HCT116 (cell line): Measurements from ENCODE around the gene SIPA1L3.

Experiments
- CTCF ChIP-seq, 3 experiments: fragments of 200-600 bp in 1 of 3; sonication (generic) in 1 of 3; IDR thresholded peaks in 2 of 3; conservative IDR thresholded peaks in 1 of 3; 2 replicates each; pipeline ENCODE4 v1.5.1; 2012 to 2017; ENCODE audit warnings: low read depth in 2 of 3, low read length in 2 of 3, antibody characterized with exemption in 1 of 3, borderline replicate concordance in 1 of 3, control low read depth in 1 of 3, mild to moderate bottlenecking in 1 of 3, mixed read lengths in 1 of 3, mixed run types in 1 of 3, moderate library complexity in 1 of 3; ENCODE audit not compliant: insufficient read depth in 1 of 3
- EGR1 ChIP-seq: IDR thresholded peaks from 2 replicates; pipeline ENCODE4 v1.6.1; 2012; ENCODE audit warnings: low read depth
- EZH2 ChIP-seq: fragments of 200-600 bp; sonication (generic); IDR thresholded peaks from 2 replicates; pipeline ENCODE4 v1.6.1; 2017; ENCODE audit warnings: antibody characterized with exemption, mixed run types
- POLR2A ChIP-seq: IDR thresholded peaks from 2 replicates; pipeline ENCODE4 v1.7.0; 2011; ENCODE audit warnings: borderline replicate concordance; ENCODE audit not compliant: insufficient read depth, insufficient read length; ENCODE audit errors: extremely low read depth
- POLR2AphosphoS5 ChIP-seq: IDR thresholded peaks from 2 replicates; pipeline ENCODE4 v1.6.1; 2011; ENCODE audit warnings: mild to moderate bottlenecking, low read depth, low read length, moderate library complexity
- YY1 ChIP-seq: IDR thresholded peaks from 2 replicates; pipeline ENCODE4 v1.6.1; 2011; ENCODE audit warnings: low read length, low read depth, moderate library complexity, mild to moderate bottlenecking; ENCODE audit not compliant: insufficient replicate concordance; ENCODE audit errors: extremely low read depth
- ZNF274 ChIP-seq: fragments of 200-500 bp; sonication (Bioruptor generic); IDR thresholded peaks from 2 replicates; pipeline ENCODE4 v1.6.1; 2014; ENCODE audit warnings: mild to moderate bottlenecking, low read depth, low read length, inconsistent platforms
- TF ChIP-seq, protein P1 (sequence below): IDR thresholded peaks from 2 replicates; pipeline ENCODE4 v1.6.1; 2012; ENCODE audit warnings: low read depth

DNA sequence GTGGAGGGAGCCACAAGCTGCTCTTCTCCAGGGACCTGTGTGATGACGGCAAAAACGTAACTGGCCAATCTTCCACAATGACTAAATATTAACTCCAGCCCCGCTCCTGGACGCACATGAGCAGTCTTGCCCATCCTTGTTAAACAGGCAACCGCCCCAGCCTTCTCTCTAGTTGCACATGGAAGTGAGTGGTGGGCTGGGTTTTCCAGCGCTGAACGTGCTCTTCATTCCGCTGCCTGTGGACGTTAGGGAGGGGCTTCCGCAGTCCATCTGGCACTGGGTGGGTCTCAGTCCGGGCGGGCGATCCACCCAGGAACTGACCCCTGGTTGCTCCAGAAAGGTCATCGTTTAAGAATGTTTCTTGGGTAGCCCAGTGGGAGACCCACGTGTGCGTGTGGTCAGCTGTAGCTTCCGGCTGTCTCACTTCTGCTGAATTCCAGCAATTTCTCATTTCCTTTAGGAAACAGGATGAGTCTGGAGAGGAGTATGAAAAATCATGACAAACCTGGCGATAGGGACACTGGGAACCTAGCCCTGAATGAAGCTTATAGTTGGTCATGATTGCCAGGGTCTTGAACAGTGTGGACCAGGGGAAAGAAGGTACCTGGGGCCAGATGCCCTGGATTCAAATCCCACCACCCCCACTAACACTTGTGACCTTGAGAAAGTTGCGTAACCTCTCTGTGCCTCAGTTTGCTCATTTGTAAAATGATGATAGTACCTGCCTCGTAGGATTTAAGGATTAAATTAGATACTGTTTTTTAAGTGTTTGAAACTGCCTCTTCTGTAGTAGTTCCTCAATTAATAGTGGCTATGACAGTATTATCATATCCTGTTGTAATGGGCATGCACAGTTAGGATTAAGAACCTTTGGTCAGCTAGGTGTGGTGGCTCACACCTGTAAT, 92.6 kb downstream of the SIPA1L3 start:
- TF ChIP-seq POLR2A (no peak), CTCF (IDR thresholded peaks at IDR 0.05 in 2 of 3, conservative IDR thresholded peaks at IDR 0.05 in 1 of 3; ENCODE audit: borderline replicate concordance in 1 of 3, insufficient read depth in 1 of 3, low read depth in 2 of 3, low read length in 2 of 3) (no peak), EZH2 (no peak), EGR1 (no peak), YY1 (no peak), POLR2AphosphoS5 (no peak; the same call in 1 of the 2 replicates), ZNF274 (no peak)
- TF ChIP-seq, protein P1, sequence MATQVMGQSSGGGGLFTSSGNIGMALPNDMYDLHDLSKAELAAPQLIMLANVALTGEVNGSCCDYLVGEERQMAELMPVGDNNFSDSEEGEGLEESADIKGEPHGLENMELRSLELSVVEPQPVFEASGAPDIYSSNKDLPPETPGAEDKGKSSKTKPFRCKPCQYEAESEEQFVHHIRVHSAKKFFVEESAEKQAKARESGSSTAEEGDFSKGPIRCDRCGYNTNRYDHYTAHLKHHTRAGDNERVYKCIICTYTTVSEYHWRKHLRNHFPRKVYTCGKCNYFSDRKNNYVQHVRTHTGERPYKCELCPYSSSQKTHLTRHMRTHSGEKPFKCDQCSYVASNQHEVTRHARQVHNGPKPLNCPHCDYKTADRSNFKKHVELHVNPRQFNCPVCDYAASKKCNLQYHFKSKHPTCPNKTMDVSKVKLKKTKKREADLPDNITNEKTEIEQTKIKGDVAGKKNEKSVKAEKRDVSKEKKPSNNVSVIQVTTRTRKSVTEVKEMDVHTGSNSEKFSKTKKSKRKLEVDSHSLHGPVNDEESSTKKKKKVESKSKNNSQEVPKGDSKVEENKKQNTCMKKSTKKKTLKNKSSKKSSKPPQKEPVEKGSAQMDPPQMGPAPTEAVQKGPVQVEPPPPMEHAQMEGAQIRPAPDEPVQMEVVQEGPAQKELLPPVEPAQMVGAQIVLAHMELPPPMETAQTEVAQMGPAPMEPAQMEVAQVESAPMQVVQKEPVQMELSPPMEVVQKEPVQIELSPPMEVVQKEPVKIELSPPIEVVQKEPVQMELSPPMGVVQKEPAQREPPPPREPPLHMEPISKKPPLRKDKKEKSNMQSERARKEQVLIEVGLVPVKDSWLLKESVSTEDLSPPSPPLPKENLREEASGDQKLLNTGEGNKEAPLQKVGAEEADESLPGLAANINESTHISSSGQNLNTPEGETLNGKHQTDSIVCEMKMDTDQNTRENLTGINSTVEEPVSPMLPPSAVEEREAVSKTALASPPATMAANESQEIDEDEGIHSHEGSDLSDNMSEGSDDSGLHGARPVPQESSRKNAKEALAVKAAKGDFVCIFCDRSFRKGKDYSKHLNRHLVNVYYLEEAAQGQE = no peak
